GM10266 (cell line): ENCODE data around the gene STRIP2.

Experiments
- DNase-seq: peaks from one replicate; pipeline ENCODE4 v3.0.0; 2012; ENCODE audit errors: extremely low spot score
- TF ChIP-seq, protein P1 (sequence below): IDR thresholded peaks from 2 replicates; pipeline ENCODE4 v1.5.1; 2012; ENCODE audit warnings: mild to moderate bottlenecking, low read depth; ENCODE audit not compliant: control insufficient read depth, insufficient read depth; ENCODE audit errors: missing control alignments

STRIP2 gene

DNA sequence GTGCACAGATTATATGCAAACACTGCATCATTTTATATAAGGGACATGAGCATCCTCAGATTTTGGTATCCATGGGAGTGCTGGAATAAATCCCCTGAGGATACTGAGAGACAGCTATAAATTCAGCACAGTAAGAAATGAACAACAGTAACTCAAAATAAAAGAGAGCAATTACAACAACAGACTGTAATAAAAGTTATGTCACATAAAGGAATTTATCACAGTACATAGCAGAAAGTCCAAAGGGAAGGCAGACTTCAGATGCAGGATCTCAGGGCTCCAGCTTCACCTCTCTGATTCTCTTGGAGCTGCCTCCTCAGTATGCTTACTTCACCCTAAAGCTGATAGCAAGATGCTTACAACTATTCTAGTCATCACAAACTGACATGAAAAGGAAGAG, 43.9 kb upstream of the STRIP2 start:
- DNase-seq = no peak
- TF ChIP-seq, protein P1, sequence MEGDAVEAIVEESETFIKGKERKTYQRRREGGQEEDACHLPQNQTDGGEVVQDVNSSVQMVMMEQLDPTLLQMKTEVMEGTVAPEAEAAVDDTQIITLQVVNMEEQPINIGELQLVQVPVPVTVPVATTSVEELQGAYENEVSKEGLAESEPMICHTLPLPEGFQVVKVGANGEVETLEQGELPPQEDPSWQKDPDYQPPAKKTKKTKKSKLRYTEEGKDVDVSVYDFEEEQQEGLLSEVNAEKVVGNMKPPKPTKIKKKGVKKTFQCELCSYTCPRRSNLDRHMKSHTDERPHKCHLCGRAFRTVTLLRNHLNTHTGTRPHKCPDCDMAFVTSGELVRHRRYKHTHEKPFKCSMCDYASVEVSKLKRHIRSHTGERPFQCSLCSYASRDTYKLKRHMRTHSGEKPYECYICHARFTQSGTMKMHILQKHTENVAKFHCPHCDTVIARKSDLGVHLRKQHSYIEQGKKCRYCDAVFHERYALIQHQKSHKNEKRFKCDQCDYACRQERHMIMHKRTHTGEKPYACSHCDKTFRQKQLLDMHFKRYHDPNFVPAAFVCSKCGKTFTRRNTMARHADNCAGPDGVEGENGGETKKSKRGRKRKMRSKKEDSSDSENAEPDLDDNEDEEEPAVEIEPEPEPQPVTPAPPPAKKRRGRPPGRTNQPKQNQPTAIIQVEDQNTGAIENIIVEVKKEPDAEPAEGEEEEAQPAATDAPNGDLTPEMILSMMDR = no peak

DNA sequence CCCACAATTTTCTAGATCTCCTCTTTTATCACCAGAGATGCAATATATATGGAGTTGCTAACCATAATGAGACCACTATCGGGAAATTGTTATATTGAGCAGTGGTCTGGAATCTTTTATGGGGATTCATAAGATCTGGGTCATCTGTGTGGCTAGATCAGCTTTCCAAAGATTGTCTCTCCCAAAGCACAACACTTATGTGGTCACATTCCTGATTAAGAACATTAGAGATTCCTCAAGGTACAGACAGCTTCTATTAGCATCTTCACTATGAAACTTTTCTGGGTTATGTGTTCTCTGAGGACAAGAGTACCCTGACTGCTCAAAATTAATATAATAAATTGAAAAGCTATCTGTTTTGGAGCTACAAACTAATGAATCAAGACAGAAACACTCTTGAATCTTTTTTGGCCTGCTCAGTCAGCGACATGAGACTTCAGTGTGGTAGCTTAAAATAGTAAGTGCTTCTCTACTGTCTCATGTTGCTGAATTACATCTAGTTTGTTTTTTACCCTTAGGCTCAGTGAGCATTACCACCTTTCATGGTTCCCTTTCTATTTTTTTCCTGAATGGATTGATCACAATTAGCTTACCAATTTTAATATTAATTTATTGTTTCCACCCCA, 42.6 kb upstream of the STRIP2 start:
- no peak for DNase-seq
- TF ChIP-seq, protein P1 = no peak

DNA sequence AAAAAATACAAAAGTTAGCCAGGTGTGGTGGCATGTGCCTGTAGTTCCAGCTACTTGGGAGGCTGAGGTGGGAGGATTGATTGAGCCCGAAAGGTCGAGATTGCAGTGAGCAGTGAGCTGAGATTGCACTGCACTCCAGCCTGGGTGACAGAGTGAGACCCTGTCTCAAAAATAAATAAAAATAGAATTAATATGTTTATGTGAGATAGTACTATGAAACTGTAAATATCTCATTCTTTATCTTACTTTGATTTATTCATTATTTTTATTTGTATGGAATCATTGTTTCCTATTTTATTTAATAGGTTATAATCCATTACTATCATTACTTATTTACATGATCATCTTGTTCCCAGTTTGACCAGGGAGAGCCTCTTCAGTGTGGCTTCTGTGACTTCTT, 41.0 kb upstream of the STRIP2 start:
- TF ChIP-seq, protein P1 = no peak
- DNase-seq = no peak

DNA sequence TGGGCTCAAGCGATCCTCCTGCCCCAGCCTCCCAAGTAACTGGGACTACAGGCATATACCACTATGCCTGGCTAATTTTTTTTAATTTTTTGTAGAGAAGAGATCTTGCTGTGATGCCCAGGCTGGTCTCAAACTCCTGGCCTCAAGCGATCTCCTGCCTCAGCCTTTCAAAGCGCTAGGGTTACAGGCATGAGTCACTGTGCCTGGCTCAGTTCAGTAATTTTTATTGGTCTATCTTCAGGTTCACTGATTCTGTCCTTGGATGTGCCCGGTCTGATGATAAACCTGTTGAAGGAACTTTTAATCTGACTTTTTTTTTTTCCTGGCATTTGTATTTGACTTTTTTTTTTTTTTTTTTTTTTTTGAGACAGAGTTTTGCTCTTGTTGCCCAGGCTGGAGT, 40.1 kb upstream of the STRIP2 start:
- DNase-seq = no peak

DNA sequence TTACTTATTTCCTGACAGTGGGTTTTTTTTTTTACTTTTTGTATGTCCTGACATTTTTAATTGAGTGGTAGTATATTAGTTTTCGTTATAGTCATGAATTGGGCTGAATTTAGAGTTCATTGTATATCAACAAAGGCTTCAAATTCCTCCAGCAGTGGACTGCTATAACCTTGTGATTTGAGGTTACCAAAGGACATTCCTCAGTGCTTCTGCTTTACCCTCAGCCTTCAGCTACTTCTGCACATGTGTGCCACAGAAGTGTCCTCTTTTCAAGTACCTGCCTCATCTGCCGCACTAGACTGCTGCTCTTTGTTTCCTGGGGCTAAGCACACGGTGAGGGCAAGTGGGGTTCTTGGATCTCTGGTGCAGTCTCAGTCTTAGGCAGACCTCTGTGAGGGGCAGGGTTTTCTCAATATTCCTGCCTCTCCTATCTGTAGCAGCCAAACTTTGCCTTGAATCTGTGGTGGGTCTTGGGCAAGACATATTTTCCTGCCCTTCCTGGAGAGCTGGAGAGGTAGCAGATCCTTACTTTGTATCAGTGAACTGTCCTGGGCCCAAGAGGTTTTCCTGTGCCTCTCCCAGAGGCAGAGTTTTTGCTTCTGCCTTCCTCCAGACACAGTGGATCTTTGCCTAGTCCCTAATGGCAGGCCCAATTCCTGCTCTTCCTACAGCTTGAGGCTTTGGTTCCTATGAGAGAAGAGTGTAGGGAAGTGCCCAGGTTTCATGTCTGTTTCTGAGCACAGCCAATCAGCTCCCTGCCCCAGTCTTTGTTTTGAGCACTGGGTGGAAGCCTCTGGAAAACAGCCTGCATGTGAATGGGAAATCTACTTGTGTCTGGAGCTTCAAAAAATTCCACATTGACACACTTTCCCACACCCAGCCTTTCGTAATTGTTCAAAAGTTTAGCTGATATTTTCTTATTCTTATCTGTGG, 39.0 kb upstream of the STRIP2 start:
- TF ChIP-seq, protein P1 = no peak
- no peak for DNase-seq

More for the DNA sequence above, 40.1 kb upstream of the STRIP2 start:
- TF ChIP-seq, protein P1 = no peak

DNA sequence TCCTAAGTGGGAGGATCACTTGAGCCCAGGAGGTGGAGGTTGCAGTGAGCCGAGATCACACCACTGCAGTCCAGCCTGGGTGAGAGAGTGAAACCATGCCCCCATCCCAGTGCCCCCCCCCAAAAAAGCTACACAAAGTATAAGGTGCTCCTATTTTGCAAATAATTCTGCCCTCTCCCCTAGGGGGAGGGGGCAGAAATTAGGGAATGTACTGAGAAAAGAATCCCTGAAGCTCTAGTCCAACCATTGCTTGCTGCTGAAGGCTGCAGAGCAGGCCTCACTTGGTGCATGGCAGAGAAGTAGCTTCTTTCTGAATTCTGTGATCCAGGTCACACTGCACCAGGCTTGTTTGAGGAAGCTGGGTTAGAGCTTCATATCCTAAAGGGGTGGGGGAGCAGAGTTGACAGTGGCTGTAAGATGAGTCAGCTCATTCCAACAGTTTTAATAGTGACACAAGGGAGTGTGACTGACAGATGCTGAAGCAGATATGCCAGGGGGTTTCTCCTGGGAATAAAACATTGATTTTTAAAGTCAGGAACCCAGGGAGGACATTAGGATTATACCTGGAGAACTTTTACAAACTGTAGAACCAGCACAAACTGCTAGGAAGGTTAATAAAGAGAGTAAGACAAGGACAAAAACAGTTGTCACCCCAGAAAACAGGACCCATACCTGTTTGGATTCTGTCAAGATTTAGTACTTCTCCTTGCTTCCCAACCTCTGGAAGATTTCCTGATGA, 32.8 kb upstream of the STRIP2 start:
- no peak for DNase-seq
- TF ChIP-seq, protein P1 = no peak
